ENCODE results near the gene FAM50B.

Gene FAM50B

DNA sequence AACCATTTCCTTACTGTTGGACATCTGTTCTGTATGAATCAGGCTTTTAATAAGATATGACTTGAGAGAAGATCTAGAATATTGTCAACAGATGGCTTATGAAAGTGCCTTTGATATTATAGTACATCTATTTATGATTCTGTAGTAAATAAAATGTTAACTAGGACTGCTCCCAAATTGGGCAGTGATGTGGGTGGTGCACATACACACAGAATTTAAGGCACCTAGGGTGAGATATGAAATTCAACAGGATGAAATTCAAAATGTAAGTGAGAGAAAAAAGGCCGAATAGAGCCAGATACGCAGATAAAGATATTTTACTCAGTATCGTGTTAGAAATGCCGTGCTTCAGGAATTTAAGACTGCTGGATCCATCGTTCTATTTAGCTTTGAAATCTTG lies 26.3 kb downstream of the FAM50B start:
- DNase-seq: no peak

DNA sequence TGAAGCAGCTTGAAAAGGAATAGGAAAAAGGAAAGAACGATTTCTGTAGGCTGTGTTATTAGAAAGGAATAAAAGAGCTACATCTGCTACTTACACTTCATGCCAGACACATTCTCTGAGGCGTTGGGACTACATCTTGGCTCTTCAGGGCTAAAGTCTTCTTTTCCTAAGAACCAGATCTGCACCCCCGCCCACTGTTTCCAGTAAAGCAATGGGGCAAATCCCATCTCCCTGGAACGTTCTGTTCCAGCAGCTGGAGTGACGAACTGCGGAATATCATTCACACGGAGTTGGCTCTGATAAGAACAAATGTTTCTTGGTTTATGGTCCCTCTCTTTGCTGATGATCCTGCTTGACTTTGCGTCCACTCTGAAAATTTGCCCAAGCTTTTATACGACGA lies 26.9 kb downstream of the FAM50B start:
- no peak for DNase-seq

DNA sequence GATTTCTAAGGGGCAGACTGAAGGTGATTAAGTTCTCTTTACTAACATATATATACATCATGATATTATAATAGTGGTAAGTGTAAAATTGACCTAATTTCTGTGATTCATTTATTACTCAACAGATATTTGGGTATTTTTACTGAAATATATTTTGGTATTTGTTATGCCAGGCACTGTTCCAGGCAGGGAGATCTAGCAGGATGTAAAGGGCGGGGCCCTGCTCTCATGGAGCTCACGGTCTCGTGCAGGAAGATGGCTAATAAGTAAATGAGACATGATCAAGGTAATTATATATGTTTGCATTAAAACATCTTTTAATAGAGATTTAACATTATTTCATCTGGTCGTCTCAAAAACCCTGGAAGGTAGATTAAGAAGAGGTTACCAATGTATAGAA lies 27.7 kb downstream of the FAM50B start:
- DNase-seq: no peak

DNA sequence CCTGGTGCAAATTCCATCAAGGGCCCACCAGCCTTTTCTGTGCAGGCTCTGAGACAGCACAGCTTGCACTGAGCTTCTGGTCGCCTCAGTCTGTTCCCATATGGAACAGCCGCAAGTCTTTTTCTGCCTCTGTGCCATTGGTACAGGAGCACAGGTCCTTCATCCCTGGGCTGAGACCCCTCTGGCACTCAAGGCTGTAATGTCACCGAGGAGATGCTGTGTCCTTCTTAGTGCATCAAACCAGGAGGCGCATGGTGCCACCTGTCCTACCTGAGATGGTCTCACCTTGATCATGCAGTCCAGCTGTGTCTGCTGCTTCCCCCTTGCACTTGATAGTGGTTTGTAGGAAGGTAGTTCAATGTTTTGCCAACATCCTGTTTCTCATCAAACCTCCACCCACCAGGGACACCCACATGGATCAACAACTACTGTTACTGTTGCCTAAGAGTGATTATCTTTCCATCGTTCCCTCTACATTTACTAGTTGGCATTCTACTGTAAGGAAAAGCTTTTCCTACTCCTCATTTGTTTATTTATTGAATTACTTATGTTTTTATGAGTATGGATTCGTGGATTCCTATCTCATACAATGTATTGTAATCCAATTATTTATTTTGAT lies 29.0 kb downstream of the FAM50B start:
- DNase-seq: peak in 1 of 2 donors; percentile 45

DNA sequence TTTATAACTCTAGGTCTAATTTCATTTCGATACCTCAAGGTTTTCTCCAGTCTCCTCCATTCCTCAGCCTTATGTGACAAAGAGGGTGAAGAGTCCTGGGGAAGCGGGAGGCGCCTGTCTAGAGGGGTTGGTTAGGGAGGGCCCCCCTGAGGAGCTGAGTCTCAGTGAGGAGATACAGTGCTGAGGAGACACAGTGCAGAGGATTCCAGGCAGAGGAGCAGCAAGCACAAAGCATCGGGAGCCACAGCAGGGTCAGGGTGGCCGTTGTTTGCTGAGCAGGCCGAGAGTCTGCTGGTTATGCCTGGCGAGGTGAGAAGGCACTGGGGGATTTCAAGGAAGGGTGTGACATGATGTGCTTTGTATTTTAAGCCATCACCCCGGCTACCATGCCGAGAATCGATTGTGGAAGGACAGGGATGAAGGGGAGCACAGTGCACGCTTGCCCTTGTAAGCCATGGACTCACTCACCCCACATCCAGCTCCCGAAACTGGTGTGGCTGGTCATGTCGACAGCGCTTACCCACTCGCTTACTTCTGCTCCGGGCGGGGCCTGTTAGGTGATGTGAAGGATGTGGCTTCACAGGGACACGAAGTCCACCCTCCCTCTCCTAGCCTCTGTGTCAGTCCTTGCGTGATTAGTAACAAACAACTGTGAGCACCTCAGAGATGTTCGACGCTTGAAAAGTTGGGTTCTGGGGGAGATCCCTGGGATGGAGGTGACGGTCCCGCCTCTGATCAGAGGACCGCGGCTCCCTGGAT lies 30.2 kb downstream of the FAM50B start:
- DNase-seq: no peak

DNA sequence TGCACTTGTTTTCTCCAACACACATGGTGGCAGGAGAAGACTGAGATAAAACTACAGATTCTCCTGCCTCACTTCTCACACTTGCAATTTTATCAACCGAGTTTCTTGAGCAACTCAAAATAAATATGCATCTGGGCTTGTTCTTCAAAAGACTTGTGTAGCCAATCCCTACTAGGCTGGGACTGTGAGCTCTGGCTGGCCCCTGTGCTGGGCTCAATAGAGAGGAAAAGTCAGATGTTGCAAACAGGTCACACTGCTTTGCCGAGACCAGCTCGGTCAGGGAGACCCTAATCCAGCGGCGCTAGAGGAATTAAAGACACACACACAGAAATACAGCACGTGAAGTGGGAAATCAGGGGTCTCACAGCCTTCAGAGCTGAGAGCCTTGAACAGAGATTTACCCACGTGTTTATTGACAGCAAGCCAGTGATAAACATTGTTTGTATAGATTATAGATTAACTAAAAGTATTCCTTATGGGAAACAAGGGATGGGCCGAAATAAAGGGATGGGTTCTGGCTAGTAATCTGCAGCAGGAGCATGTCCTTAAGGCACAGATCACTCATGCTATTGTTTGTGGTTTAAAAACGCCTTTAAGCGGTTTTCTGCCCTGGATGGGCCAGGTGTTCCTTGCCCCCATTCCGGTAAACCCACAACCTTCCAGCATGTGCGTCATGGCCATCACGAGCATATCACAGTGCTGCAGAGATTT lies 32.7 kb downstream of the FAM50B start:
- no peak for DNase-seq

DNA sequence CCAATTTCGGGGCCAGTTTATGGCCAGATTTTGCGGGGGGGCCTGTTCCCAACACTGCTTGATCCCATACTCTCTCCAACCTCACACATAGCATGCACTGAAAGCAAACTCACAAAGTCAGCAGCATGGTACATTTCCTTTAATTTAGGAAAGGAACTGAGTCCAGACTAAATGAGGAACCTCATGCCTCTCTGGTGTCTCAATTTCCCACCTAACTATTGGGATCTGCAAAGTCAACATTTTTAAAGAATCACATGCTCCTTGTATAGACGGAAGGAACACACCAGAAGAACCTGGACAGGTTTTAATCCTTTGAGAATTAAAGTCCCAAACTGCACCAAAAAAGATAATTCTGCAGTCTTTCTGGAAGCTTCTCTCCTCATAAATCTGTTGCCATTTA lies 33.3 kb downstream of the FAM50B start:
- DNase-seq: peak; percentile 26 to 38

DNA sequence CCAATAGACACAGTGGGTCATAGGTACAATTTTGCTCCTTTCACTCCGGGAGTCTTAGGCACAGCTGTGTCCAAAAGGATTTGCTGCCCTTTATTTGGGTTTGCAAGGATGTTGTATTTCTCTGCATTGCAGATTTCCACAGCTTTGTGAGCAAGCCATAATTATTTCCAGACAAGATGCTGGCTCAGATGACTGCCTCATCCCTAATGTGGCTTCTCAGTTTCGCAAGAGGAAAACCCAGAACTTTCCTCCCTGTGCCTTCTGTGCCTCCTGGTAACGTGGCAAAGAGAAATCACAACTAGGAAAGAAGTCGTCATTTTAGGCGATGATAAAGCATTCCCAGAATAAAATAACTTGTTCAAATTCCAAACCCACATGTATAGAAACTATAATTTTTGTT lies 33.7 kb downstream of the FAM50B start:
- DNase-seq: no peak

DNA sequence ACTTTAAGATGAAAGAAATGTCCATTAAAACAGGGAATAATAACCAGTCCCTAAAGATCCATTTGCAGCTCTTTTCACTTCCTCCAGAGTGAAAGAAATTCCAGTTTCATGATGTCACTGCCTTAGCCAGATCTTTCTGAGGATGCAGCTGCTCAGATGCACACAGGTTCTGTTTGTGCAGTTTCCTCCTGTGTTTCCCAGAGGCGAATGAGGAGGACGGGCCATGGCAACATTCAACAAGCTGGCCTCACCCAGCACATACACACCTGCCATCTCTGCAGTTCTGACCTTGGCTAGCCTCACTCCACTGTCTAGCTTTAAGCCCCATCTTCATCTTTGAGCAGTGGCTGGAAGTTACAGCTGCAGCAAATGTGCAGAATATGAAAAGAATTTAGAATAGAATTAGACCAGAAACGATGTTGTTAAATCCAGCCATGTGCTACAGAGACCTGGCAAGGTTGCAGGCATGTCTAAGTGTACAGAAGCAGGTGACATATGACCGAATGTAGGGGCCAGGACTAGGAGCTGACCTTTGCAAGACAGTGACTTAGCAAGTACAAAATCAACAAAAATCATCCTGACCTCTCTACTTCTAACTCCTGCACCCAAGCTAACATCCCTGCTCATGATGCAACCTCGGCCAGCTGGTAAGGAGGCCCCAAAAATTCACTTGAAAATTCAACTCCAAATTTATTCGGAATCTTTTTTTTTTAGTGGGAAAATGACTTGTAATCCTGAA lies 35.0 kb downstream of the FAM50B start:
- no peak for DNase-seq

DNA sequence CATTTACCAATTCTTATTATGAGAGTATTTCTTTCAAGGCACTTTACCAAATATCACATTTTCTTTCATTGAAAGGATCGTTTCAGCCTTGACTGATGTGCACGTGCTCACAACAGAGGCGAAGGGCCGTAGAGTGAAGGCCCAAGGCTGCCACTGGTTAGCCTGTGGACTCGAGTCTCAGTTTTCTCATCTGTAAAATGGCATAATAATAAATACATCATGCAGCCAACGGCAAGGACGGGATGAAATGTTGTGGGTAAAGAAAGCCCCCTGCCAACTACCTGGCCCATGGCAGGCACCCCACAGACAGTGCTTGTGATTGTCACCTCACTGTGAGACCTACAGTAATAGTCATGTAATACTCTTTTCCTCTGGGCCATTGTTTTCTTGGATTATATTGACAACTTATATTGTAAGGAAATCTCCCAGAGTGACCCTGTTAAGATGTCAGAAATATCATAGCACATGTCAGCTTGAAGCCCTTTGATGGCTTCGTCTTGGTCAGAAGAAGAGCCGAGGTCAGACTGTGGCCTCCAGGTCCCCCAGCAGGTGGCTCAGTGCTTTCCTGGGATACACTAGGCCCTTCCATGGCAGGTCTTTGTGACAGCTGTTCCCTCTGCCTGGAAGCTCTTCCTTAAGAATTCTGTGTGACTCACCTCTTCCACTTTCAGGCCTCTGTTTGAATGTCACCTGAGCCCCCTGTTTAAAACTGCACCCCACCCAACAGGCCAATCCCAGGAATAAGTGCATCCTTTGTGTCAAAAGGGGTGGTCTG lies 36.3 kb downstream of the FAM50B start:
- DNase-seq: no peak

DNA sequence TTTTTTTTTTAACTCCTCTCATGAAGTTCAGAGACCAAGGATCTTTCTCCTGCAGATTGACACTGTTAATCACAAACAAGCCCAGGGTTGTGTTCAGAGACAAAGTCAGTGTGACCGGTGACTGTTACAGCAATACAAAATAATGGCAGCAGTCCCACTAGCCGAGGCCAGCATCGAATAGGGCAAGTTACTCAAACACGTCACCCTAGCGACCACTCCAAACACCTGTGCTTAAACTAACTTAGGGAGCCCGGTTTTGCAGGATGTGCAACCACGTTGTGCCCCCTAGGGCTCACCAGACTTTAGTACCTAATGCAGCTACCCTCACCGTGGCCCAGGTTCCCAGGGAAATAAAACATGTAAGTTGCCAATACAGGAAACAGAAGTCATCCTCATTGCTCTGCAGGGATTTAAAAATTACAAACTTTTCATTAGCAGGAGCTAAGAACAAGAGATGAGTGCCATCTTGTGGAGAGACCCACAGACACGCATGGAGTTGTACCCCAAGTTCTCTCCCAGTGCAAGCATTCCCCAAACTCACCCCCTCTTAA lies 38.1 kb downstream of the FAM50B start:
- DNase-seq: peak; percentile 37 to 60

DNA sequence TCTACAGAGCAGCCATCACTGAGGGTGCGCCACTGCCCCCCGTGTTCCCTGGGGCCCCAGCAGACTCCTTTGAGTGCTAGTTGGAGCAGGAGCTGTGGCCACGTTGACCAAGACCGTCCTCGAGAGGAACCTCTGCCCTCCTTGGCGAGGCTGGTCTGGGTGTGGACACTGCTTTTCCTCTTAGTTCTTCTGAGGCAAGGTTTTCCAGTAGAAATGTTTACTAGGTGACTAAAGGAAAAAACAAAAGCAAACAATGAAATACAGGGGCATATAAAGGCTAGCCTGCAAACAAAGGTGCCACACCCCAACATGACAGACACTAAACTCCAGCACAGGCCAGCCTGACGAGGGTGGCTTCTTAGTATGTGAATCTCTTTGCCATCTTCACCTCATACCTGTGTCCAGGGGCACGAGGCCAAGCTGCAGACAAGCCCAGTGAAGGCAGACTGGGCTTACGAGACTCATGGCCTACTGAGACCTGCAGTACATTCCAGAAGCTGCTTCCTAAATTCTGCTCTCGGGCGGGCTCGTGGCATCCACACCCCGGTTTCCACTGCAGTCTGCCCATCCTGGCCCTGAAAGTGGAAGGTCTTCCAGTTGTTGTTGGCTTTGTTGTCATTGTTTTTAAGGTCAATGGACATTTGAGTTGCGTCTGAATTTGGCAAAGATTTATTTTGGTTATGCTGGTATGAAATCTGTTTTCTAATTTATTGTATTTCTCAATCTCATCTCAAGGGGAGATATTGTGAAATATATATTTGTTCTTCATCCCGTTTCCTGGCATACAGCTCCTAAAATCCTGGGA lies 39.2 kb downstream of the FAM50B start:
- DNase-seq: no peak

DNA sequence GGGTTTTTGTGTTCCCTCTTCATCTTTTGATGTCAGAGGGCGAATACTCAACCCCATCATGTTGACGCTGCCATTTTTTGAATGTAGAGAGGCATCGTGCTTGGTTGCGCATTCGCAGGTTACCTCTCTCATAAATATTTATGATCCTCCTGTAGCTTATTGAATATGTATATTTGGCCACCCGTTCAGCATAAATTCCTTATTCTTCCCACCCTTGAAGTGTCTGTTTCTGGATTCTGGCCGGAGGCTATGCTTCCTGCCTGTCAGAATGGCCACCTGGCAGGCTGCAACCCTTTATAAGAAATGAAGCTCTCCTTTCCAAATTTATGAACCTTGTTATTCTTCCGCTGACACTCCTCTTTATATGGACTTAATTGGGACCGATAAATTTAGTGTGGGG lies 40.9 kb downstream of the FAM50B start:
- DNase-seq: no peak

DNA sequence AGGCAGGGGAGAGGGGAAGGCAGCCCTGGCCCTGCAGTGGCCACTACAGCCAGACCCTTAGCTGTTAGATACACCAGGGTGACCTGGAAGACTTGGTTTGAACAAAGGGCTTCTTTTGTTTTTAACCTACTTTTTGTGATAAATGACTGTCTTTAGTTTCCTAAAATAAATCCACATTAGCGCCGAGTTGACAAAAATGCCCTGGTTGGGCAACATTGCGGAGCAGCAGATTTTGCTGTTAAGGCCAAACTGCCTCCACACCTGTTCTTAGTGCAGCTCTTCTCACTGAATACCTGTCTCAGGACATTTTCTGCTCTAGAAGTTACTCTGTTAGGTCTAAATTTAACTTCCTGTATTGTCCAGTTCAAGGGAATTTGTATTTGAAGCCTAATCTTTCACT lies 42.7 kb downstream of the FAM50B start:
- no peak for DNase-seq

DNA sequence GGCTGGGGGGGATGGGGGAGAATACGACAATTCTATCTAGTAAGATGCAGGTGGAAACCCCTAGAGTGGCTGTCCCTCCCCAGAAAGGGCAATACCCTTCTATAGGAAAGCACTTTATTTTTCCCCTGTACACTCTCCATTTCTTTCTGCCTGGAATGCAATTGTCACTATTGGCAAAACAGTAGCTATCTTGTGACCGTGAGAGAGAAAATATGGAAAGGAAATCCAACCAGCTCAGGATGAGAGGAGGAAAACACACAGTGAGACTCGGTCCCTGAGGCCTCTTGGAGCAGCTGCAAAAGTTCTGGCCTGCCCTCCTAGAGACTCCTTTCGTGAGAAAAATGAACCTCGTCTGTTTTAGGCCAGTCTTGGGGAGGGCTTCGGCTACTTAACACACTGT lies 43.4 kb downstream of the FAM50B start:
- DNase-seq: no peak

DNA sequence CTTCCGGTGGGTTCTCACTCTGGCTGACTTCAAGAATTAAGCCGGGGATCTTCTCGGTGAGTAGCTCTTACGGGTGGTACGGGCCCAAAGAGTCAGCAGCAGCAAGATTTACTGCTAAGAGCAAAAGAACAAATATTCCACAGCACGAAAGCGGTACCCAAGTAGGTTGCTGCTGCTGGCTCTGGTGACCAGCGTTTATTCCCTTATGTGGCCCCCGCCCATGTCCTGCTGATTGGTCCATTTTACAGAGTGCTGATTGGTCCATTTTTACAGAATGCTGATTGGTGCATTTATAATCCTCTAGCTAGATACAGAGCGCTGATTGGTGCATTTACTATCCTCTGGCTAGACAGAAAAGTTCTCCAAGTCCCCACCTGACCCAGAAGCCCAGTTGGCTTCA lies 44.3 kb downstream of the FAM50B start:
- DNase-seq: no peak

DNA sequence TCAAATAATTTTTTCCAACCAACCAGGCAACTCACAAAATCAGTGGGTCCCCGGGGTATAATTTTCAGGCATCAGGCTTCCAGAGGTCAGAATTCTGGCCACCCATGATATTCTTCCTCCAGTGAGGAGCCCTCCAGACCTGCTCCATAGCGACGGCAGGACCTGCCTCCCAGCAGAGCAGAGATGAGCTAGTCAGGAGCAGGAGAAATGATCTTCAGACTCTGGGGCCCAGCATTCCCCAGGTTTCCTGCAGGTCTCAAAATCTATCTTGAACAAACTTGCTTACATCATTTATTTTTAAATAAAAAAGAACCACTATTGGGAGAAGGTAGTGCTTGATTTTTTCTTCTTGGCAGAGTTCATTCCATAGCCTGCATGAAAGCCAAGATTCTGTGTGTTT lies 44.7 kb downstream of the FAM50B start:
- DNase-seq: no peak

DNA sequence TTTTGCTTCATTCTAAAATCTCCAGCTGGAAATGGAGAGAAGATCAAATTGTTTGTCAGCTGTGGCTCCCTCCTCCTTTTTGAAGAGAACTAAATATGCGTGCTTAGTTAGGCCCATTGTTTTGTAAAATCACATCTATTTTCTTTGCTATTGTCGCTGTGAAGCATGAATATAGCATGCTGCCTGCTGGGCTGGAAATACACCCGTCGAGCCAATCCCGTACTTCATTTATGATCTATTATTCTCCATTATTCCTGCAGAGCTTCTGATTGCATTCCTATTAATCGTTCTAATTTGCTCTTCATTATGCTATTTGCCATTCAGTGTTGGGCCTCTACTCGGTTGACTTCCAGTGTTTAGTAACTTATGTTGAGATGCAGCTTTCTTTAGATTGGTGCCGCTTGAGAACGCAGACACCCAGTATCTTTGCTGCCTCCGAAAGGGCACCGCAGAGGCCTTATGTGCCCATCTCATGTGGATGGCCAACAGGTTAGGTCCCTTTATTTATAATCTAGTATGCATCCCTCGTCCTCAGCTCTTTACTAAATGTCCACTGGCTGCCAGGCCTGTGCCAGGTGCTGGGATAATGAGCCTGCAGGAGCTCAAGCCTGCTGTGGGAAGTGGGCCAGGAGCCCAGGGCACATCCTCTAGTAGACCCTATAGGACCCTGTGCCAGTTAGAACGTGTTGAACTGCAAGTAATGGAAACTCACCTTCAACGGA lies 45.6 kb downstream of the FAM50B start:
- DNase-seq: no peak

DNA sequence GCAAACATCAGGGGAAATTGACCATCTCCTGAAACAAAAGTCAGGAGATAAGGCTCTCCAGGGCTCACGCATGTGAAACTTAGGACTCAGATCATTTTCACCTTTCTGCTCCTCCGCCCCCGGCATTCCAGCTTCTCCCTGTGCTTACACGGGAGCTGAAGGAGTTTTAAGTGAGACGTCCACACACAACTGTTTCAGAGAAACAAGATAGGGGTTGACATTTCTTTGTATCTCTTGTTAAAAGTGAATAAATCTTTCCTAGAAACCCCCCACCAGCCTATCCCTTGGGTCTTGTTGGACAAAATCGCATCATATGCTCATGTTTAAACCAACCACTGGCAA lies 46.1 kb downstream of the FAM50B start:
- DNase-seq: no peak

DNA sequence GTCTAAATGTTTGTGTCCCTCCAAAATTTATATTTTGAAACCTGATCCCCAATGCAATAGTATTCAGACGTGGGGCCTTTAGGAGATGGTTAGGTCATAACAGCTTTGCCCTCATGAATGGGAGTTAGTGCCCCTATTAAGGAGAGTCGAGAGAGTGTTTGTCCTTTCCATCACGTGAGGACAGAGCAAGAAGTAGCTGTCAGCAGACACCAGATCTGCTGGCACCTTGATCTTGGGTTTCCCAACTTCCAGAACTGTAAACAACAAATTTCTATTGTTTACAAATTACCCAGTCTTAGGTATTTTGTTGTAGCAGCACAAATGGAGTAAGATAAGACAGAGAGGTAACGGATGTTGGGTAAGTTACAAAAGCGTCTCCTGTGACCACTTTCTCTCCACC lies 46.6 kb downstream of the FAM50B start:
- no peak for DNase-seq
